Osteoblast (primary cell): ENCODE results near the gene ATG7. TPM values are rescaled to one million over a fixed set of nuclear protein-coding genes. Genes with fewer than 3 reads are reported as not detected.

Experiments used
- DNase-seq: peaks from one replicate; pipeline ENCODE4 v3.0.0; 2011; ENCODE audit warnings: low spot score, mixed read lengths; ENCODE audit not compliant: insufficient read length; ENCODE audit errors: missing footprints
- H2AFZ ChIP-seq: 2 replicates; pipeline ENCODE4 v1.6.0; 2011; ENCODE audit warnings: mild to moderate bottlenecking, low read length
- H3K27ac ChIP-seq: 2 replicates; pipeline ENCODE4 v1.5.1; 2011; ENCODE audit warnings: mild to moderate bottlenecking, low read depth, low read length, moderate library complexity
- H3K27me3 ChIP-seq: 2 replicates; pipeline ENCODE4 v1.6.0; 2012; ENCODE audit warnings: mild to moderate bottlenecking, control low read depth, inconsistent platforms, low read length, moderate library complexity; ENCODE audit not compliant: insufficient read depth
- H3K36me3 ChIP-seq: 2 replicates; pipeline ENCODE4 v1.5.1; 2011; ENCODE audit warnings: mild to moderate bottlenecking, low read length, control low read depth, moderate library complexity; ENCODE audit not compliant: insufficient read depth
- H3K4me1 ChIP-seq: 2 replicates; pipeline ENCODE4 v1.5.1; 2011; ENCODE audit warnings: mild to moderate bottlenecking, low read length, control low read depth, moderate library complexity; ENCODE audit not compliant: insufficient read depth
- H3K4me2 ChIP-seq: 2 replicates; pipeline ENCODE4 v1.6.0; 2011; ENCODE audit warnings: mild to moderate bottlenecking, low read length; ENCODE audit not compliant: insufficient read depth
- H3K4me3 ChIP-seq: fragments of 200-600 bp; sonication (generic); 3 replicates; pipeline ENCODE4 v1.5.1; 2012; ENCODE audit warnings: mild to moderate bottlenecking, low read length, inconsistent platforms; ENCODE audit not compliant: insufficient read depth
- H3K79me2 ChIP-seq: 2 replicates; pipeline ENCODE4 v1.6.0; 2012; ENCODE audit warnings: mild to moderate bottlenecking, low read length, control low read depth, inconsistent platforms; ENCODE audit not compliant: insufficient read depth
- H3K9me3 ChIP-seq: 2 replicates; pipeline ENCODE4 v1.5.1; 2011; ENCODE audit warnings: low read depth, low read length, control low read depth
- H4K20me1 ChIP-seq: 2 replicates; pipeline ENCODE4 v1.6.0; 2012; ENCODE audit warnings: mild to moderate bottlenecking, low read length, control low read depth; ENCODE audit not compliant: insufficient read depth
- total RNA-seq: library from RNA; depleted of rRNA; stranded (reverse); fragments of >200 nt; gene quantifications from 2 replicates; pipeline ENCODE4 v1.2.3, GENCODE V29; 2012
- TF ChIP-seq, protein P1 (sequence below): IDR thresholded peaks from 2 replicates; pipeline ENCODE4 v1.5.1; 2011; ENCODE audit warnings: mild to moderate bottlenecking, low read depth, low read length, moderate library complexity; ENCODE audit errors: extremely low read depth

The ATG7 gene
- total RNA-seq, 1 donor, result 93.4 TPM

DNA sequence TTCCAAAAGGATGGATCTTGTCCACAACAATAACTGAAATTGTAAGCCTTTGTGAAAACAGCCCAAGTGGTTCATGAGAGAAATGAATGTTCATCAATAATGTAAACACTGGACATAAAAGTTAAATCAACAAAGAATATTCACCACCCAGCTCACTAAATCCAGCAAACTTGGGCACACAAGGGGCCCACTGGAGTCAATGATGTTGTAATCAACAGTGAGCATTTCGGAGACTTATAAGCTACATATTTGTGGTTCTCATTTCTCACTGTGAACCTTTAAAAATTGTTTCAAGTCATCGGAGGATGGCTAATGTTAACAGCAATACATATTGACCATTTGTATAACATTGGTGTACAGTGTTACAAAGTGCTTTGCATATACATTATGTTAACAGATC is 308.4 kb downstream of the ATG7 start:
- DNase-seq, result no peak
- Histone ChIP-seq H3K27ac (peak overlapping the region; percentile 27), H3K79me2 (peaks cover 96% of the 10 kb centered on the region), H2AFZ (no peak overlapping the region), H3K36me3 (peaks cover 12% of the 10 kb centered on the region), H3K27me3 (no peaks in the 10 kb centered on the region), H3K4me1 (peaks cover 53% of the 10 kb centered on the region), H3K9me3 (no peaks in the 10 kb centered on the region), H3K4me2 (no peak overlapping the region), H4K20me1 (peaks cover 28% of the 10 kb centered on the region), H3K4me3 (no peak overlapping the region)
- TF ChIP-seq, protein P1, sequence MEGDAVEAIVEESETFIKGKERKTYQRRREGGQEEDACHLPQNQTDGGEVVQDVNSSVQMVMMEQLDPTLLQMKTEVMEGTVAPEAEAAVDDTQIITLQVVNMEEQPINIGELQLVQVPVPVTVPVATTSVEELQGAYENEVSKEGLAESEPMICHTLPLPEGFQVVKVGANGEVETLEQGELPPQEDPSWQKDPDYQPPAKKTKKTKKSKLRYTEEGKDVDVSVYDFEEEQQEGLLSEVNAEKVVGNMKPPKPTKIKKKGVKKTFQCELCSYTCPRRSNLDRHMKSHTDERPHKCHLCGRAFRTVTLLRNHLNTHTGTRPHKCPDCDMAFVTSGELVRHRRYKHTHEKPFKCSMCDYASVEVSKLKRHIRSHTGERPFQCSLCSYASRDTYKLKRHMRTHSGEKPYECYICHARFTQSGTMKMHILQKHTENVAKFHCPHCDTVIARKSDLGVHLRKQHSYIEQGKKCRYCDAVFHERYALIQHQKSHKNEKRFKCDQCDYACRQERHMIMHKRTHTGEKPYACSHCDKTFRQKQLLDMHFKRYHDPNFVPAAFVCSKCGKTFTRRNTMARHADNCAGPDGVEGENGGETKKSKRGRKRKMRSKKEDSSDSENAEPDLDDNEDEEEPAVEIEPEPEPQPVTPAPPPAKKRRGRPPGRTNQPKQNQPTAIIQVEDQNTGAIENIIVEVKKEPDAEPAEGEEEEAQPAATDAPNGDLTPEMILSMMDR, result no peak

DNA sequence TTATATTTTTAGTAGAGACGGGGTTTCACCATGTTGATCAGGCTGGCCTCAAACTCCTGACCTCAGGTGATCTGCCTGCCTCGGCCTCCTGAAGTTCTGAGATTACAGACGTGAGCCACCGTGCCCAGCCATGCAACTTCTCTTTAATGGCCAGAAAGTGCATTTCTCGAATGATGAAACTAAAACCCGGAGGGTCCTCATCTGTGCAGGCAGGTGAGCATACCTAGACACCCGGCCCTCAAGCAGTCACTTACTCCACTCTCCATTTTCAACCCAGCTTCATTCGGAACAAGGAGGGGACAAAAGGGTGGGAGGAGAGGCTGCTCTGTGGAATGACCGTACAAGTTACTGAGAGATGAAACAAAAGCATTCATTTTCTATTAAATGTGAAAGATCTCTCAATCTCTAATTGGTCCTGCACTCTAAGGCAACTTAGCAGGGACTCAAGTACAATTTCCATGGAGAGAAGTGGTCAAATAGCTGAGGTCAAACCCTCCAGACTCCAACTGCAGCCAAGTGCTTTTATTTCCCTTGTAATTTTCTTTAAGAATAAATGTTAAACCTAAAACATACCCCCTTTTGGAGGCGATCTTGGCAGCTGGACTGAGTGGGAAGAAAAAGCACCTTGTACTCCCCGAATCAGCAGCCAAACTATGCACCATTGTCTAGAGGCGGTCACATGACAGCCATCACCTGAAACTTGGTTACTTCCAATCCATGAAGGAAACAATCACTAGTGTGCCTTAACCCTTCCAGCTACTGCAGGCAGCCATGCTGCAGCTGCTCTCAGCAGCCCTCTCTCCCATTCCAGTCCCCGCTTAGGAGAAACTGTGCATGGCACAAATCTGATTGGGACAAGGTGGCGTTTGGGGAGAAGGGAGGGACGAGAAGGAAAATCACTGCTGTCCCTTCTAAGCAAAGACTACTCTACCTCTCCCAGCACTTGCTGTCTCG is 309.3 kb downstream of the ATG7 start:
- H3K36me3 ChIP-seq, result peaks cover 8% of the 10 kb centered on the region
- TF ChIP-seq, protein P1, result no peak
- peak overlapping the region; percentile 65 for H3K4me3 ChIP-seq
- peak overlapping the region; percentile 94 for H3K27ac ChIP-seq
- peaks cover 54% of the 10 kb centered on the region for H3K4me1 ChIP-seq
- no peak for DNase-seq
- no peak overlapping the region for H2AFZ ChIP-seq
- peaks cover 96% of the 10 kb centered on the region for H3K79me2 ChIP-seq
- no peaks in the 10 kb centered on the region for H3K27me3 ChIP-seq
- H4K20me1 ChIP-seq, result peaks cover 20% of the 10 kb centered on the region
- peak overlapping the region; percentile 90 for H3K4me2 ChIP-seq
- H3K9me3 ChIP-seq, result no peaks in the 10 kb centered on the region

DNA sequence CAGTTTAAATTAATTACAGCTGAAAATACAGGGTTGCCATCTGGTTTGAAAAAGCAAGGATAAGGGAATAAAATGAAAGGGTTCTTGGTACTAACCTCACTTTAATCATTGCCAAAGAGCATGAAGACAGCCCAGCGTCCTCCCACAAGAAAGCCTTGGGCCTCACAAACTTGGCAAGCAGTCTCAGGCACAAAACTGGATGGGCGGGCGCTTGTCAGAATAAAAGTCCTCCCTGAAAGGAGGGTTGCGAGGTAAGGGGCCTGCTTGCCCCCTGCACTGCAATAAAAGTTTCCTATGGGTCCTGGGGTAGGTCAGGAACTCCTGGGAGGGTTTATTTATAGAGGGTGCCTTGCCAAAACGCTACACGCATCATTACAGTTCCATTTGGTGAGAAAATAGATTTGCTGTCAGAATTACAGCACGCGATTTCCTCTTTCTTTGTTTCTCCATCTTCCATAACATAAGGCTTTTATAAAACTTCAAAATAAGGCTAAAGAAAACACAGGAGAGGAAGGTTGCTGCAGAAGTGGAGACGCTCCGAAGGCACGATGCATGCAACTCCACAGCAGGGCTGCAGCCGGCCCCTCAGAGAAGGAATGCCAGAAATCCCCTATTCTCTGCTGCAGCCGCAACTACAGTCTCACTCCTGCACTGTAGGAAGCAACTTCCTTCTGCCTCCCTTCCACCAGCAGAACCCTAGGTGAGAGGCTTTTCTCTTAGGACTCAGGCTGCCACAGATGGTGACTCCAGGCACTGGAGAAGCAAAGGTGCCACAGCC is 310.2 kb downstream of the ATG7 start:
- Histone ChIP-seq H4K20me1 (peaks cover 16% of the 10 kb centered on the region), H3K79me2 (peaks cover 96% of the 10 kb centered on the region), H3K4me3 (peak overlapping the region; percentile 65), H3K4me2 (peak overlapping the region; percentile 90), H3K9me3 (no peaks in the 10 kb centered on the region), H3K4me1 (peaks cover 53% of the 10 kb centered on the region), H2AFZ (no peak overlapping the region), H3K27ac (peak overlapping the region; percentile 94), H3K27me3 (no peaks in the 10 kb centered on the region), H3K36me3 (peaks cover 8% of the 10 kb centered on the region)
- TF ChIP-seq, protein P1, result no peak
- peak; percentile 91 for DNase-seq
